ENCODE measurements around the gene DNAH6.

- TF ChIP-seq, protein P1, sequence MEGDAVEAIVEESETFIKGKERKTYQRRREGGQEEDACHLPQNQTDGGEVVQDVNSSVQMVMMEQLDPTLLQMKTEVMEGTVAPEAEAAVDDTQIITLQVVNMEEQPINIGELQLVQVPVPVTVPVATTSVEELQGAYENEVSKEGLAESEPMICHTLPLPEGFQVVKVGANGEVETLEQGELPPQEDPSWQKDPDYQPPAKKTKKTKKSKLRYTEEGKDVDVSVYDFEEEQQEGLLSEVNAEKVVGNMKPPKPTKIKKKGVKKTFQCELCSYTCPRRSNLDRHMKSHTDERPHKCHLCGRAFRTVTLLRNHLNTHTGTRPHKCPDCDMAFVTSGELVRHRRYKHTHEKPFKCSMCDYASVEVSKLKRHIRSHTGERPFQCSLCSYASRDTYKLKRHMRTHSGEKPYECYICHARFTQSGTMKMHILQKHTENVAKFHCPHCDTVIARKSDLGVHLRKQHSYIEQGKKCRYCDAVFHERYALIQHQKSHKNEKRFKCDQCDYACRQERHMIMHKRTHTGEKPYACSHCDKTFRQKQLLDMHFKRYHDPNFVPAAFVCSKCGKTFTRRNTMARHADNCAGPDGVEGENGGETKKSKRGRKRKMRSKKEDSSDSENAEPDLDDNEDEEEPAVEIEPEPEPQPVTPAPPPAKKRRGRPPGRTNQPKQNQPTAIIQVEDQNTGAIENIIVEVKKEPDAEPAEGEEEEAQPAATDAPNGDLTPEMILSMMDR (conservative IDR thresholded peaks at IDR 0.05 in 1 of 2, IDR thresholded peaks at IDR 0.05 in 1 of 2; ENCODE audit: extremely low read depth in 1 of 2, insufficient read depth in 1 of 2, low read depth in 1 of 2, low read length in 2 of 2): no peak
- TF ChIP-seq EZH2 (IDR thresholded peaks at IDR 0.05; ENCODE audit: borderline replicate concordance, low read length): no peak
These were observed 19.0 kb upstream of the DNAH6 start for GRCh38 chr2:84497285-84497684.

All from mammary epithelial cell (primary cell).